ENCODE results near the gene SHKBP1.

DNA sequence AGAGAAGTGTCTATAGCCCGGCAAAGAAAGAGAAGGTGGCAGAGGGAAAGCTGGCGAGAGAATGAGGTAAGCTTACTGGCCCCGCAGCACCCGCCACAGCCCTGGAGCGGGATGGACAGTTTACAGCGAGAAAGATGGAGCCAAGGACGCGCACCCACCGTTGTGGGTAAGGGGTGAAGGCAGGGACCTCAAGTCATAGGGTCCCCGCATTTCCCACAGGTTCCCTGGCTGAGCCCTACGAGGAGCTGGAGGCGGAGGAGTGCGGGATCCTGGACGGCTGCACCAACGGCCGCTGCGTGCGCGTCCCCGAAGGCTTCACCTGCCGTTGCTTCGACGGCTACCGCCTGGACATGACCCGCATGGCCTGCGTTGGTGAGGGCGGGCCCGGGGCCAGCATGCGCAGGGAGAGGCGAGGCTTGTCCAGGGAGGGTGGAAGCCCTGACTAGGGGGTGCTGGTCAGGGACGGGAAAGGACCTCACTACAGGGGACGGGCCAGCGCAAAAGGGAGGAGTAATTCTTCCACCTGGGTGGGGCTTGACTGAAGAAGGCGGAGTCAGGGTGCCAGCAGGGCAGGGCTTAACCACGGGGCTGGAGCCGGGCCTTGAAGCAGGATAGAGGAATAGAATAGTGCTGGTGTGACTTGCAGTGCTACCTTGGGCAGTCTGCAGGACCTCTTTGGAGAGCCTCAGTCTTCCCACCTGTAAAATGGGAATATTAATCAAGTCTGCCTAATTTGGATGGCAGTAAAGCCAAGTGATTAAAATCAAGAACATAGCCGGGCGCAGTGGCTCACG lies 51.0 kb downstream of the SHKBP1 start:
- TF ChIP-seq, protein P1, sequence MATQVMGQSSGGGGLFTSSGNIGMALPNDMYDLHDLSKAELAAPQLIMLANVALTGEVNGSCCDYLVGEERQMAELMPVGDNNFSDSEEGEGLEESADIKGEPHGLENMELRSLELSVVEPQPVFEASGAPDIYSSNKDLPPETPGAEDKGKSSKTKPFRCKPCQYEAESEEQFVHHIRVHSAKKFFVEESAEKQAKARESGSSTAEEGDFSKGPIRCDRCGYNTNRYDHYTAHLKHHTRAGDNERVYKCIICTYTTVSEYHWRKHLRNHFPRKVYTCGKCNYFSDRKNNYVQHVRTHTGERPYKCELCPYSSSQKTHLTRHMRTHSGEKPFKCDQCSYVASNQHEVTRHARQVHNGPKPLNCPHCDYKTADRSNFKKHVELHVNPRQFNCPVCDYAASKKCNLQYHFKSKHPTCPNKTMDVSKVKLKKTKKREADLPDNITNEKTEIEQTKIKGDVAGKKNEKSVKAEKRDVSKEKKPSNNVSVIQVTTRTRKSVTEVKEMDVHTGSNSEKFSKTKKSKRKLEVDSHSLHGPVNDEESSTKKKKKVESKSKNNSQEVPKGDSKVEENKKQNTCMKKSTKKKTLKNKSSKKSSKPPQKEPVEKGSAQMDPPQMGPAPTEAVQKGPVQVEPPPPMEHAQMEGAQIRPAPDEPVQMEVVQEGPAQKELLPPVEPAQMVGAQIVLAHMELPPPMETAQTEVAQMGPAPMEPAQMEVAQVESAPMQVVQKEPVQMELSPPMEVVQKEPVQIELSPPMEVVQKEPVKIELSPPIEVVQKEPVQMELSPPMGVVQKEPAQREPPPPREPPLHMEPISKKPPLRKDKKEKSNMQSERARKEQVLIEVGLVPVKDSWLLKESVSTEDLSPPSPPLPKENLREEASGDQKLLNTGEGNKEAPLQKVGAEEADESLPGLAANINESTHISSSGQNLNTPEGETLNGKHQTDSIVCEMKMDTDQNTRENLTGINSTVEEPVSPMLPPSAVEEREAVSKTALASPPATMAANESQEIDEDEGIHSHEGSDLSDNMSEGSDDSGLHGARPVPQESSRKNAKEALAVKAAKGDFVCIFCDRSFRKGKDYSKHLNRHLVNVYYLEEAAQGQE (IDR thresholded peaks at IDR 0.05; ENCODE audit: borderline replicate concordance): no peak
- TF ChIP-seq, protein P2, sequence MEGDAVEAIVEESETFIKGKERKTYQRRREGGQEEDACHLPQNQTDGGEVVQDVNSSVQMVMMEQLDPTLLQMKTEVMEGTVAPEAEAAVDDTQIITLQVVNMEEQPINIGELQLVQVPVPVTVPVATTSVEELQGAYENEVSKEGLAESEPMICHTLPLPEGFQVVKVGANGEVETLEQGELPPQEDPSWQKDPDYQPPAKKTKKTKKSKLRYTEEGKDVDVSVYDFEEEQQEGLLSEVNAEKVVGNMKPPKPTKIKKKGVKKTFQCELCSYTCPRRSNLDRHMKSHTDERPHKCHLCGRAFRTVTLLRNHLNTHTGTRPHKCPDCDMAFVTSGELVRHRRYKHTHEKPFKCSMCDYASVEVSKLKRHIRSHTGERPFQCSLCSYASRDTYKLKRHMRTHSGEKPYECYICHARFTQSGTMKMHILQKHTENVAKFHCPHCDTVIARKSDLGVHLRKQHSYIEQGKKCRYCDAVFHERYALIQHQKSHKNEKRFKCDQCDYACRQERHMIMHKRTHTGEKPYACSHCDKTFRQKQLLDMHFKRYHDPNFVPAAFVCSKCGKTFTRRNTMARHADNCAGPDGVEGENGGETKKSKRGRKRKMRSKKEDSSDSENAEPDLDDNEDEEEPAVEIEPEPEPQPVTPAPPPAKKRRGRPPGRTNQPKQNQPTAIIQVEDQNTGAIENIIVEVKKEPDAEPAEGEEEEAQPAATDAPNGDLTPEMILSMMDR (IDR thresholded peaks at IDR 0.05; ENCODE audit: poor library complexity, severe bottlenecking): no peak
- TF ChIP-seq MXI1 (conservative IDR thresholded peaks at IDR 0.05; ENCODE audit: poor library complexity, severe bottlenecking) (no peak), TAF1 (IDR thresholded peaks at IDR 0.05; ENCODE audit: low read depth) (no peak)
